ENCODE results near the gene TMEM125.

GRCh38 chr1:43292216-43292615 is 22.4 kb downstream of the TMEM125 start:
- TF ChIP-seq CTCF (IDR thresholded peaks at IDR 0.05) (no peak), USF2 (IDR thresholded peaks at IDR 0.05; ENCODE audit: borderline replicate concordance, low read depth, low read length) (no peak)

Data from SK-N-SH (cell line).